Ishikawa (cell line): ENCODE data around the gene VAV3.

ENCODE experiments used
- EGR1 ChIP-seq: IDR thresholded peaks from 2 replicates; pipeline ENCODE4 v1.6.1; 2012
- EP300 ChIP-seq: IDR thresholded peaks from 2 replicates; pipeline ENCODE4 v1.6.1; 2012; ENCODE audit warnings: borderline replicate concordance
- FOXM1 ChIP-seq: IDR thresholded peaks from 2 replicates; pipeline ENCODE4 v1.6.1; 2012; ENCODE audit warnings: low read depth, borderline replicate concordance
- NFIC ChIP-seq: IDR thresholded peaks from 2 replicates; pipeline ENCODE4 v1.6.1; 2012
- RAD21 ChIP-seq: IDR thresholded peaks from 2 replicates; pipeline ENCODE4 v1.6.1; 2012; ENCODE audit warnings: low read depth
- TAF1 ChIP-seq: IDR thresholded peaks from 2 replicates; pipeline ENCODE4 v1.6.1; 2012; ENCODE audit warnings: low read depth, mild to moderate bottlenecking
- USF1 ChIP-seq: IDR thresholded peaks from 2 replicates; pipeline ENCODE4 v1.6.1; 2012
- YY1 ChIP-seq: IDR thresholded peaks from 2 replicates; pipeline ENCODE4 v1.6.1; 2012; ENCODE audit warnings: low read depth
- ZBTB7A ChIP-seq: IDR thresholded peaks from 2 replicates; pipeline ENCODE4 v1.6.1; 2012; ENCODE audit warnings: low read depth
- TF ChIP-seq, protein P1 (sequence below): IDR thresholded peaks from 2 replicates; pipeline ENCODE4 v1.6.1; 2012; ENCODE audit warnings: low read depth, mild to moderate bottlenecking

- TF ChIP-seq EP300 (no peak), YY1 (no peak), FOXM1 (no peak), RAD21 (no peak), USF1 (no peak), TAF1 (no peak), NFIC (no peak), ZBTB7A (no peak), EGR1 (no peak)
- TF ChIP-seq, protein P1, sequence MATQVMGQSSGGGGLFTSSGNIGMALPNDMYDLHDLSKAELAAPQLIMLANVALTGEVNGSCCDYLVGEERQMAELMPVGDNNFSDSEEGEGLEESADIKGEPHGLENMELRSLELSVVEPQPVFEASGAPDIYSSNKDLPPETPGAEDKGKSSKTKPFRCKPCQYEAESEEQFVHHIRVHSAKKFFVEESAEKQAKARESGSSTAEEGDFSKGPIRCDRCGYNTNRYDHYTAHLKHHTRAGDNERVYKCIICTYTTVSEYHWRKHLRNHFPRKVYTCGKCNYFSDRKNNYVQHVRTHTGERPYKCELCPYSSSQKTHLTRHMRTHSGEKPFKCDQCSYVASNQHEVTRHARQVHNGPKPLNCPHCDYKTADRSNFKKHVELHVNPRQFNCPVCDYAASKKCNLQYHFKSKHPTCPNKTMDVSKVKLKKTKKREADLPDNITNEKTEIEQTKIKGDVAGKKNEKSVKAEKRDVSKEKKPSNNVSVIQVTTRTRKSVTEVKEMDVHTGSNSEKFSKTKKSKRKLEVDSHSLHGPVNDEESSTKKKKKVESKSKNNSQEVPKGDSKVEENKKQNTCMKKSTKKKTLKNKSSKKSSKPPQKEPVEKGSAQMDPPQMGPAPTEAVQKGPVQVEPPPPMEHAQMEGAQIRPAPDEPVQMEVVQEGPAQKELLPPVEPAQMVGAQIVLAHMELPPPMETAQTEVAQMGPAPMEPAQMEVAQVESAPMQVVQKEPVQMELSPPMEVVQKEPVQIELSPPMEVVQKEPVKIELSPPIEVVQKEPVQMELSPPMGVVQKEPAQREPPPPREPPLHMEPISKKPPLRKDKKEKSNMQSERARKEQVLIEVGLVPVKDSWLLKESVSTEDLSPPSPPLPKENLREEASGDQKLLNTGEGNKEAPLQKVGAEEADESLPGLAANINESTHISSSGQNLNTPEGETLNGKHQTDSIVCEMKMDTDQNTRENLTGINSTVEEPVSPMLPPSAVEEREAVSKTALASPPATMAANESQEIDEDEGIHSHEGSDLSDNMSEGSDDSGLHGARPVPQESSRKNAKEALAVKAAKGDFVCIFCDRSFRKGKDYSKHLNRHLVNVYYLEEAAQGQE = no peak
Observed at GRCh38 chr1:107831921-107832320, 133.1 kb downstream of the VAV3 start.
